ENCODE measurements around the gene TRIM71.
"Not testable (repeated sequence)": the region's sequence is repeated elsewhere in the genome, so short reads cannot be mapped to it uniquely, and the experiment has no call there.

Gene TRIM71

GRCh38 chr3:32934150-32934742, 116.4 kb downstream of the TRIM71 start:
- peak; percentile 28 for DNase-seq (ENCODE audit: low spot score)

- no peak for DNase-seq (ENCODE audit: low spot score)
Measured at GRCh38 chr3:32937331-32937730, 119.5 kb downstream of the TRIM71 start.

- DNase-seq (ENCODE audit: low spot score), result not testable (repeated sequence)
Measured at GRCh38 chr3:32939531-32940284, 121.9 kb downstream of the TRIM71 start.

GRCh38 chr3:32940726-32941125, 122.9 kb downstream of the TRIM71 start:
- no peak for DNase-seq (ENCODE audit: low spot score)

- DNase-seq (ENCODE audit: low spot score), result no peak
Measured at GRCh38 chr3:32945136-32945535, 127.3 kb downstream of the TRIM71 start.

- not testable (repeated sequence) for DNase-seq (ENCODE audit: low spot score)
Measured at GRCh38 chr3:32945598-32945997, 127.8 kb downstream of the TRIM71 start.

GRCh38 chr3:32946973-32947788, 129.4 kb downstream of the TRIM71 start:
- no peak for DNase-seq (ENCODE audit: low spot score)
